LNCaP clone FGC (cell line): ENCODE data around the gene DOK7.

Experiments used
- DNase-seq: peaks from one replicate; pipeline ENCODE4 v3.0.0-alpha.2; 2011; ENCODE audit warnings: low read depth
- H3K4me3 ChIP-seq: 2 replicates; pipeline ENCODE4 v1.5.1; 2011; ENCODE audit warnings: mild to moderate bottlenecking, low read depth, low read length, control low read depth
- TF ChIP-seq, protein P1 (sequence below): IDR thresholded peaks from 2 replicates; pipeline ENCODE4 v1.5.1; 2012; ENCODE audit warnings: mild to moderate bottlenecking; ENCODE audit not compliant: control insufficient read depth, insufficient read depth; ENCODE audit errors: extremely low read depth

DOK7 gene

DNA sequence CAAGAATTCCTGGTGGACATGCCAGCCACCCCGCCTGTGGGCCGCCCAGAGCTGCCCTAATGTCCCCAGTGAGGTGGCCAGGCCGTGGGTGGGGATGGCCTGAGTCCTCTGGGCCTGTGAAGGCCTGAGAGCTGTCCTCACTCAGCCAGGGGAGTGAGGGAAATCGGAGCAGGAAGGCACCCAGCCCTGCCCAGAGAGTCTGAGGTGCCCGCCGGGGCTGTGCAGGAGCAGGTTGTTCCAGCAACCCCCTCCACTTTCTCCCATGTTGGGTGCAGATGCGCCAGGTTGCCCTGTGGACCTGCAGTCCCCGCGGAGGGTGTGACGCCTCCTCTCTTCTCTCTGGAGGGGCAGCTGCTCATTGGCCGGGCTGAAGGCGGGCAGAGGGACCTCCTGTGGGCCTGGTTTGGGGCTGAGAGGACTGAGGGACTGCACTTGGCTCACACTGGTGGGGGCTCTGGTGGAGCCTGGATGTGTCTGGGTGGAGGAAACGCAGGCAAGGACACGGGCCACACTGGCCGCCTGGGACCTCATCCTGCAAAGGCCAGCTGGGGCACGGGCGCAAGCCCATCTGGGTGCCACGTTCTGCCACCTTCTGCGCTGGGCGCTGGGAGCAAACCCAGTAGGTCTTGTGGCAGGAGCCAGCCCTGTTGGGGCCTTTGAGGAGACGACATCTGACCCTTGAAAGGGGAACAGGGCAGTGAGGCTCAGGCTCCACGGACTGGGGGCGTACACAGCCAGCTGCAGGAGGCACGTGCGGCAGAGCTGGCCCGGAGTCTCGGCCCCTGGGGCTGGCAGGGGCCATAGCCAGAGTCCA, 14.0 kb downstream of the DOK7 start:
- no peak overlapping the region for H3K4me3 ChIP-seq
- no peak for DNase-seq
- TF ChIP-seq, protein P1, sequence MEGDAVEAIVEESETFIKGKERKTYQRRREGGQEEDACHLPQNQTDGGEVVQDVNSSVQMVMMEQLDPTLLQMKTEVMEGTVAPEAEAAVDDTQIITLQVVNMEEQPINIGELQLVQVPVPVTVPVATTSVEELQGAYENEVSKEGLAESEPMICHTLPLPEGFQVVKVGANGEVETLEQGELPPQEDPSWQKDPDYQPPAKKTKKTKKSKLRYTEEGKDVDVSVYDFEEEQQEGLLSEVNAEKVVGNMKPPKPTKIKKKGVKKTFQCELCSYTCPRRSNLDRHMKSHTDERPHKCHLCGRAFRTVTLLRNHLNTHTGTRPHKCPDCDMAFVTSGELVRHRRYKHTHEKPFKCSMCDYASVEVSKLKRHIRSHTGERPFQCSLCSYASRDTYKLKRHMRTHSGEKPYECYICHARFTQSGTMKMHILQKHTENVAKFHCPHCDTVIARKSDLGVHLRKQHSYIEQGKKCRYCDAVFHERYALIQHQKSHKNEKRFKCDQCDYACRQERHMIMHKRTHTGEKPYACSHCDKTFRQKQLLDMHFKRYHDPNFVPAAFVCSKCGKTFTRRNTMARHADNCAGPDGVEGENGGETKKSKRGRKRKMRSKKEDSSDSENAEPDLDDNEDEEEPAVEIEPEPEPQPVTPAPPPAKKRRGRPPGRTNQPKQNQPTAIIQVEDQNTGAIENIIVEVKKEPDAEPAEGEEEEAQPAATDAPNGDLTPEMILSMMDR = no peak

DNA sequence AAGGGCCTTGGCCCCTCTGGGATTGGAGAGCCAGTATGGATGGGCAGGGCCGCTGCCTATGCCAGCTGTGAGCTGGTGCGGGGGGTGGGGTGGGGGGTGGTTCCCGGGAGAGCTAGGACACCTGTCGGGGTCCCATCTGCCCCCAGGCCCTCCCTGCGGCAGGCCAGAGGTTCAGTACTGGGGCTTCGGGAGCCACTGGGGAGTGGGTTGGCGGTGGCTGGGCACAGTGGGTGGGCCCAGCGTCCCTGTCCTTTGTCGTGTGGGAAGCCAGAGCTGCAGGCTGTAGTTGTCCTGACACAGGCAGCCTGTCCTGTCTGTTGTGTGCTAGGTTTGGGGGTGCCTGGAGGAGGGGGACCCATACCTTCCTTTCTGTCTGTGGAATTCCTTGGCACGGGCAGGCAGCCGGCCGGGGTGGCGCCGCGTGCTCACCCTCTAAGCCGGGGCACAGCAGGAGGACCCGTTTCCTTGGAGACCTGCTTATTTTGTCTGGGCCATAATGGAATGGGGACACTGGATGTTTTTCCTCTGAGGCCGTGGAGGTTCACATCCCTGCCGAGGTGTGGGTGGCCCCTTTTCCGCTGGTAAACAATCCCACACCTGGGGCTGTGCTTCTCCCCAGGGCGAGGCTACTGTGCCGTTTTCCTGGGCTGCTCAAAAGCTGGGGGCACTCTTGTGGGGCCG, 14.8 kb downstream of the DOK7 start:
- TF ChIP-seq, protein P1 = no peak
- no peak overlapping the region for H3K4me3 ChIP-seq
- DNase-seq = no peak

DNA sequence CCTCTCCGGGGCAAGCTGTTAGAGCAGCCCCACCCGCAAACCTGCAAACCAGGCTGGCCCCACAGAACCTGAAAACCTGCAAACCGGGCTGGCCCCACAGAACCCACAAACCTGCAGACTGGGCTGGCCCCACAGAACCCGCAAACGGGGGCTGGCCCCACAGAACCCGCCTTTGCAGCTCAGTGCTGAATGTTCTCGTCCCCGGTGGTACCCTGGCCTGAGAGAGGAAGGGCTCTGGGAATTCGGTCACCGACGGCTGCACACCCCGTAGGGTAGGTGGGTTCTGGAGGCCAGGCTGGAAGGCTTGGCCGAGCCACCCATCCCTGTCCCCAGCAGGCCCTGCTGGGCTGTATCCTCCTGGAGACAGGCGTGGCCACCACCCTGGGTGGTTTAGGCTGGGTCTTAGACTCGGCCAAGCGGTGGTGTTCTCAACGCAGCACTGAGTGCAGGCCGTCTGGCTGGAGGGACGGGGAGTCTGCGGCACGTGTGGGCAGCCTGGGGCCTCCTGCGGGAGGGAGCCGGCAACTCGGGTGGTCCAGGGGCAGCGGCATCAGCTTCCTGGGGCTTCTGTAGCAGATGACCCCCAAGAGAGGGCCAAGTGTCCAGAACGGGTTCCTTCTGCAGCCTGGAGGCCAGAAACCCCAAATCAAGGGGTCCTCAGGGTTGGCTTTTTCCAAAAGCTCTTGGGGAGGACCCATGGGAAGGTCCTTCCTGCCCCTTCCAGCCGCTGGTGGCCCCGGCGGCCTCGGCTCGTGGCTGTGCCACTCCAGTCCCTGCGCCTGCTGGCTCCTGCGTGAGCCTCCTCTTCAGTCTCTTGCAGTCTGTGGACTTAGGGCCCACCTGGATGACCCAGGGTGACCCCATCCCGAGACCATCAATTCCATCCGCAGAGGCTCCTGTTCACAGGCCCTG, 15.6 kb downstream of the DOK7 start:
- DNase-seq = no peak
- TF ChIP-seq, protein P1 = no peak
- H3K4me3 ChIP-seq = no peak overlapping the region

DNA sequence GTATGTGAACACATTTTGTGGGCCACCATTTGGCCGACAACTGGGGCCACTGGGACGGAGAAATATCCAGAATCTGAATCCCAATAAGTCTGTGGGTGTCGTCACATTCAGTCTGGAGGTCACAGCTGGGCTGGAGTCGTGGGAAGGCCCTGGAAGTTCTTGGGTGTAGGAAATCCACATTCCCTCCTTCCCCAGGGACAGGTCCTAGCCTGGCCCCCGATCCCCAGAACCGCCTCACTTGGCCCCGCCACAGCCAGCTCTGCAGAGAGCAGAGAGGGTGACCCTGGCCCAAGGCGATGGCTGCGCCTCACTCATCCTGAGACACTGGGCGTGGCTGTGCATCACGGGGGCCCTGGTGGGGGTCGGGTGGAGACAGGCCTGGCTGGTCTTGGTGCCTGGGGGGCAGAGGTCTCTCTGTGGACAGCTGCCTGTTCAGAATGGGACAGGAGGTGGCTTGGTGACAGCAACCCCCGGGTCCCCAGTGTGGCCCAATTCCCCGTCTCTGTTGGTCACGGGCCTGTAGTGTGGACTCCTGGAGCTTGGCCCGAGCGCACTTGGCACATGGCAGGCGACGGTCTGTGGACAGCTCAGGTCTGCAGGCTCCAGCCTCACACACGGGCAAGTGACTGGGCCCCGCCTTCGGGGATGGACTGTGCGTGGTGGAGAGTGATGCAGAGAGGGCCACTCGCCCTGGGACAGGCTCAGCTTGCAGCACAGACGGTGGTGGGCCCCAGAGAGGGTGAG, 16.4 kb downstream of the DOK7 start:
- H3K4me3 ChIP-seq = no peak overlapping the region
- TF ChIP-seq, protein P1 = no peak
- no peak for DNase-seq

DNA sequence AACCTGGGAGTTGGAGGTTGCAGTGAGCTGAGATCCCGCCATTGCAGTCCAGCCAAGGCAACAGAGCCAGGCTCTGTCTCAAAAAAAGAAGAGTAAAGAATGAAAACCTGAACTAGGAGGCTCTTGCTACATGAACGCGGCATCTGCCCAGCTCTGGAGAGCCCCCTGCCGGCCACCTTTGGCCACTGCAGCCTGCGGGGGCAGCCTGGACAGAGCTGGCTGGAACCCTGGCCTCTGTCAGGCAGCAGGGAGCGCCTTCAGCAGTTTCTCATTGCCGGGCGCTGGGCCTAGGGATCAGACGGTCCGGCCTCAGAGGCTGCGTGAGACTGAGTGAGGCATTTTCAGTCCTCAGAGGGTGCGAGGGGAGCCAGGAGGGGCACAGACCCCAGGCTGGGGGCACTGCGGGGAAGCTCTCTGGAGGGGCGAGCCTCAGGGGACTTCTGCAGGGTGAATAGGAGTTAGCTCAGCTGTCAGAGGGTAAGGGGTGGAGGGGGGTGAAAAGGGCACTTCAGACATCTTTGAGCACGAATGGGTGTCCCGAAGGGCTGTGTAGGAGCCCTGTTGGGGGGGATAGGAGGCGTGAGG, 17.5 kb downstream of the DOK7 start:
- no peak overlapping the region for H3K4me3 ChIP-seq
- TF ChIP-seq, protein P1 = peak; percentile 98
- peak; percentile 21 for DNase-seq

DNA sequence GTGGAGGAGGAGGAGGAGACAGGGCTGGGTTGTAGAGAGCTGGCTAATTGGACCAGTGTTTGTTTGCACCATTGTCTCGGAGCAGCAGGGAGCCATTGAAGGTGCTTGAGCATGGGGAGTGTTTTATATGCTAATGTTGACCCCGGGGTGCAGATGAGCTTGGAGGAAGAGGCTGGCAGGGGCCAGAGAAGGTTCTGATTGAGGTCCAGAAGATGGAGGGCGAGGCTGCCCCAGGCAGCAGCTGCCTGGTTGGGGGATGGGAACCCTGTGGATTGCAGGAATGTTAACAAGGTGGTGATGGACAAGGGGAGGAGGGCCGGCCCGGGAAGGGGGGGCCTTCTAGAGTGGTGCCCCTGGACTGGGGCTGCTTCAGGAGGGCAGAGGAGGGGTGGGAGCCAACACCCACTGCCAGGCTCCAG, 18.0 kb downstream of the DOK7 start:
- TF ChIP-seq, protein P1 = no peak
- DNase-seq = no peak
- H3K4me3 ChIP-seq = no peak overlapping the region
